Measurements from ENCODE around the gene GREB1L.

DNA sequence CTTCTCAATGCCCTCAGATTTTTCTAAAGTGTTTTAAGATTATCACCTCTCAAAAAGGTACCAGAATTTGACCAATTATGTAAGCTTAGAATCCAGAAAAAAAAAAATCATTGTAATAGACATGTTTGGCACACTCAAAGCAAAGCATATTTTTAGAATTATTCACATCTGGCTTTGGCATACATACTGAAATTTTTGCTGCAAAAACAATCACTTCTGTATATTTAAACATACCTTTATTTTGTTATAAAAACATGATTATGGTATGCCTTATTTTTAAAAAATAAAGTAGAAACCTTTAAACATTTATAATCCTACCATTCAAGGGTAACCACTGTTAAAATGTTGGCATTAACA lies 215.1 kb downstream of the GREB1L start:
- TF ChIP-seq, protein P1, sequence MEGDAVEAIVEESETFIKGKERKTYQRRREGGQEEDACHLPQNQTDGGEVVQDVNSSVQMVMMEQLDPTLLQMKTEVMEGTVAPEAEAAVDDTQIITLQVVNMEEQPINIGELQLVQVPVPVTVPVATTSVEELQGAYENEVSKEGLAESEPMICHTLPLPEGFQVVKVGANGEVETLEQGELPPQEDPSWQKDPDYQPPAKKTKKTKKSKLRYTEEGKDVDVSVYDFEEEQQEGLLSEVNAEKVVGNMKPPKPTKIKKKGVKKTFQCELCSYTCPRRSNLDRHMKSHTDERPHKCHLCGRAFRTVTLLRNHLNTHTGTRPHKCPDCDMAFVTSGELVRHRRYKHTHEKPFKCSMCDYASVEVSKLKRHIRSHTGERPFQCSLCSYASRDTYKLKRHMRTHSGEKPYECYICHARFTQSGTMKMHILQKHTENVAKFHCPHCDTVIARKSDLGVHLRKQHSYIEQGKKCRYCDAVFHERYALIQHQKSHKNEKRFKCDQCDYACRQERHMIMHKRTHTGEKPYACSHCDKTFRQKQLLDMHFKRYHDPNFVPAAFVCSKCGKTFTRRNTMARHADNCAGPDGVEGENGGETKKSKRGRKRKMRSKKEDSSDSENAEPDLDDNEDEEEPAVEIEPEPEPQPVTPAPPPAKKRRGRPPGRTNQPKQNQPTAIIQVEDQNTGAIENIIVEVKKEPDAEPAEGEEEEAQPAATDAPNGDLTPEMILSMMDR (IDR thresholded peaks at IDR 0.05): no peak
- TF ChIP-seq EMX1 (CRISPR knock-in tag; IDR thresholded peaks at IDR 0.05) (no peak), FOXJ3 (CRISPR knock-in tag; IDR thresholded peaks at IDR 0.05; ENCODE audit: borderline replicate concordance) (no peak)

Measured in WTC11 (cell line).